Measurements from ENCODE around the gene KRTAP4-16. TPM values are rescaled to one million over a fixed set of nuclear protein-coding genes. Genes with fewer than 3 reads are reported as not detected.

KRTAP4-16 gene
- total RNA-seq, 1 experiment from 2014 or later = not detected

GRCh38 chr17:41076788-41077187, 25.2 kb downstream of the KRTAP4-16 start:
- Histone ChIP-seq H4K91ac (ENCODE audit: insufficient read length, low read depth, low read length) (no peak overlapping the region), H3K9me3 (ENCODE audit: control insufficient read depth, low read depth, low read length) (no peaks in the 10 kb centered on the region), H3K27me3 (ENCODE audit: insufficient read depth, low read length) (no peaks in the 10 kb centered on the region), H3K4ac (ENCODE audit: low read depth, low read length) (no peak overlapping the region), H3K79me1 (ENCODE audit: insufficient read depth, low read depth, low read length, poor library complexity, severe bottlenecking) (no peaks in the 10 kb centered on the region), H2AK5ac (ENCODE audit: insufficient read length, low read length) (no peak overlapping the region), H3K27ac (ENCODE audit: insufficient read length, low read depth, low read length) (no peak overlapping the region), H3K23ac (ENCODE audit: insufficient read length, low read depth, low read length) (no peak overlapping the region), H2BK12ac (ENCODE audit: insufficient read length, low read depth, low read length) (no peak overlapping the region), H3K79me2 (ENCODE audit: insufficient read depth, low read length) (no peaks in the 10 kb centered on the region), H2BK120ac (ENCODE audit: low read depth, low read length, poor library complexity, severe bottlenecking) (no peak overlapping the region), H4K20me1 (ENCODE audit: control insufficient read depth, insufficient read depth, insufficient read length) (no peaks in the 10 kb centered on the region), H4K5ac (ENCODE audit: insufficient read length, low read depth, low read length) (no peak overlapping the region), H3K56ac (ENCODE audit: insufficient read length, low read depth, low read length) (no peak overlapping the region), H3K18ac (ENCODE audit: insufficient read length, low read depth, low read length) (no peak overlapping the region), H3K4me1 (ENCODE audit: insufficient read depth, low read length) (no peaks in the 10 kb centered on the region), H3K9ac (ENCODE audit: extremely low read depth, insufficient read length, low read length) (no peak overlapping the region), H2BK20ac (ENCODE audit: low read depth, low read length, poor library complexity, severe bottlenecking) (no peak overlapping the region), H3K4me2 (ENCODE audit: insufficient read depth, insufficient read length, low read length) (no peak overlapping the region), H2BK15ac (ENCODE audit: low read depth, low read length) (no peak overlapping the region), H3T11ph (ENCODE audit: low read length) (no peak overlapping the region), H4K8ac (replicated peaks; ENCODE audit: insufficient read length, low read depth, low read length) (no peak overlapping the region), H3K23me2 (ENCODE audit: insufficient read length, low read depth, low read length, poor library complexity, severe bottlenecking) (no peaks in the 10 kb centered on the region), H3K14ac (ENCODE audit: insufficient read depth, low read length) (no peak overlapping the region), H2BK5ac (ENCODE audit: insufficient read length, low read length) (no peak overlapping the region), H2AFZ (ENCODE audit: low read length) (no peak overlapping the region)
- TF ChIP-seq, protein P1, sequence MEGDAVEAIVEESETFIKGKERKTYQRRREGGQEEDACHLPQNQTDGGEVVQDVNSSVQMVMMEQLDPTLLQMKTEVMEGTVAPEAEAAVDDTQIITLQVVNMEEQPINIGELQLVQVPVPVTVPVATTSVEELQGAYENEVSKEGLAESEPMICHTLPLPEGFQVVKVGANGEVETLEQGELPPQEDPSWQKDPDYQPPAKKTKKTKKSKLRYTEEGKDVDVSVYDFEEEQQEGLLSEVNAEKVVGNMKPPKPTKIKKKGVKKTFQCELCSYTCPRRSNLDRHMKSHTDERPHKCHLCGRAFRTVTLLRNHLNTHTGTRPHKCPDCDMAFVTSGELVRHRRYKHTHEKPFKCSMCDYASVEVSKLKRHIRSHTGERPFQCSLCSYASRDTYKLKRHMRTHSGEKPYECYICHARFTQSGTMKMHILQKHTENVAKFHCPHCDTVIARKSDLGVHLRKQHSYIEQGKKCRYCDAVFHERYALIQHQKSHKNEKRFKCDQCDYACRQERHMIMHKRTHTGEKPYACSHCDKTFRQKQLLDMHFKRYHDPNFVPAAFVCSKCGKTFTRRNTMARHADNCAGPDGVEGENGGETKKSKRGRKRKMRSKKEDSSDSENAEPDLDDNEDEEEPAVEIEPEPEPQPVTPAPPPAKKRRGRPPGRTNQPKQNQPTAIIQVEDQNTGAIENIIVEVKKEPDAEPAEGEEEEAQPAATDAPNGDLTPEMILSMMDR (conservative IDR thresholded peaks at IDR 0.05) = no peak
- Mint-ChIP-seq H3K4me3 (no peak overlapping the region), H3K27ac (no peak overlapping the region), H3K9me3 (no peaks in the 10 kb centered on the region; a peak in 1 of 5 replicates), H3K36me3 (ENCODE audit: insufficient read depth in 1 of 3, low read depth in 3 of 3) (no peaks in the 10 kb centered on the region), H3K27me3 (ENCODE audit: low read depth) (no peaks in the 10 kb centered on the region; the same call in none of the 2 replicates), H3K4me1 (no peaks in the 10 kb centered on the region)
- no peak for DNase-seq
